ENCODE data around the gene ARHGAP44. TPM values are rescaled to one million over a fixed set of nuclear protein-coding genes. Genes with fewer than 3 reads are reported as not detected.

The ARHGAP44 gene
- polyA plus RNA-seq, 1 experiment: 0.40 TPM

- no peaks in the 10 kb centered on the region for H3K27me3 ChIP-seq (ENCODE audit: control insufficient read depth, insufficient read depth, low read length)
- CTCF ChIA-PET: interaction anchor here (0.6 to 5.5 kb wide), 4 partner anchors 9 to 15 kb away, joined by 3 to 68 read pairs (median 14); no protein-coding TSS in a partner anchor
- peak overlapping the region; percentile 79 for H3K4me3 ChIP-seq (ENCODE audit: low read depth, low read length)
- DNase-seq (ENCODE audit: low read depth): no peak
- POLR2A ChIA-PET: no interaction called here
- H3K36me3 ChIP-seq (ENCODE audit: control insufficient read depth, insufficient read depth, low read length): peaks cover 12% of the 10 kb centered on the region
- TF ChIP-seq CTCF (IDR thresholded peaks at IDR 0.05; ENCODE audit: insufficient read depth, low read depth, low read length): no peak
These were observed 227.8 kb downstream of the ARHGAP44 start for GRCh38 chr17:13016881-13017654.

- Histone ChIP-seq H3K4me3 (ENCODE audit: low read depth, low read length) (peak within 1 kb of the TSS; percentile 79), H3K27me3 (ENCODE audit: control insufficient read depth, insufficient read depth, low read length) (no peaks in the 10 kb centered on the region), H3K36me3 (ENCODE audit: control insufficient read depth, insufficient read depth, low read length) (peaks cover 7% of the 10 kb centered on the region)
- TF ChIP-seq CTCF (IDR thresholded peaks at IDR 0.05; ENCODE audit: insufficient read depth, low read depth, low read length): no peak
- POLR2A ChIA-PET: interaction anchor here (0.6 to 1.6 kb wide), 2 partner anchors 13 to 17 kb away, joined by 4 to 7 read pairs; no protein-coding TSS in a partner anchor
- DNase-seq (ENCODE audit: low read depth): peak; percentile 88
- CTCF ChIA-PET: interaction anchor here (0.6 to 5.5 kb wide), 5 partner anchors 9 to 19 kb away, joined by 3 to 68 read pairs (median 11); no protein-coding TSS in a partner anchor
These were observed 228.6 kb downstream of the ARHGAP44 start, which contains the start of gene ELAC2 for GRCh38 chr17:13017655-13018459. Gene ELAC2 (minus strand): TSS chr17:13018027. CDS start chr17:13017947, 80 bp downstream.

- CTCF ChIA-PET: interaction anchor here (0.7 to 1.6 kb wide), 5 partner anchors 8 to 1294 kb away, joined by 3 to 8 read pairs (median 4); no protein-coding TSS in a partner anchor
- DNase-seq (ENCODE audit: low read depth): no peak
- POLR2A ChIA-PET: no interaction called here
- TF ChIP-seq CTCF (IDR thresholded peaks at IDR 0.05; ENCODE audit: insufficient read depth, low read depth, low read length): no peak
- no peaks in the 10 kb centered on the region; the same call in 1 of the 2 replicates for H3K27me3 ChIP-seq (ENCODE audit: control insufficient read depth, insufficient read depth, low read length)
- H3K36me3 ChIP-seq (ENCODE audit: control insufficient read depth, insufficient read depth, low read length): no peaks in the 10 kb centered on the region
- H3K4me3 ChIP-seq (ENCODE audit: low read depth, low read length): no peak overlapping the region
These were observed 234.7 kb downstream of the ARHGAP44 start for GRCh38 chr17:13024016-13024415.

- Histone ChIP-seq H3K4me3 (ENCODE audit: low read depth, low read length) (no peak overlapping the region), H3K27me3 (ENCODE audit: control insufficient read depth, insufficient read depth, low read length) (no peaks in the 10 kb centered on the region; the same call in 1 of the 2 replicates), H3K36me3 (ENCODE audit: control insufficient read depth, insufficient read depth, low read length) (no peaks in the 10 kb centered on the region)
- no peak for DNase-seq (ENCODE audit: low read depth)
- TF ChIP-seq CTCF (IDR thresholded peaks at IDR 0.05; ENCODE audit: insufficient read depth, low read depth, low read length): peak; percentile 100
- CTCF ChIA-PET: interaction anchor here (0.6 to 1.5 kb wide), 5 partner anchors 16 to 1294 kb away, joined by 3 to 4 read pairs (median 3); no protein-coding TSS in a partner anchor
- POLR2A ChIA-PET: no interaction called here
These were observed 235.4 kb downstream of the ARHGAP44 start for GRCh38 chr17:13024526-13025257.

All from BJ (cell line).